GM18951 (cell line): ENCODE data around the gene UAP1L1.

Experiments
- POLR2A ChIP-seq: IDR thresholded peaks from 4 replicates; pipeline ENCODE4 v1.6.1; 2011; ENCODE audit warnings: mild to moderate bottlenecking; ENCODE audit not compliant: insufficient read length, insufficient read depth; ENCODE audit errors: extremely low read depth
- in situ Hi-C: fragments of 300-500 bp; cut with MboI; formaldehyde crosslinking; loops from one replicate; pipeline ENCODE4 v1.12.0; 2022; ENCODE audit warnings: low sequenced_read_pairs, mixed read lengths, inconsistent platforms; ENCODE audit not compliant: unreplicated experiment

The UAP1L1 gene

GRCh38 chr9:137130176-137130755, 52.9 kb downstream of the UAP1L1 start:
- TF ChIP-seq POLR2A: no peak
- in situ Hi-C loops: no loop called here
